Lower leg skin (tissue), 3 donors: ENCODE results near the gene SLITRK6.

Source experiments
- POLR2A ChIP-seq, 2 donors: fragments of 450-650 bp; IDR thresholded peaks; one replicate each; pipeline ENCODE4 v1.6.1; 2016 to 2017; ENCODE audit warnings: antibody characterized with exemption in 2 of 2, mild to moderate bottlenecking in 1 of 2, moderate library complexity in 1 of 2
- TF ChIP-seq, protein P1 (sequence below), 3 donors: fragments of 450-650 bp; IDR thresholded peaks; one replicate each; pipeline ENCODE4 v1.5.1; 2016; ENCODE audit warnings: antibody characterized with exemption in 3 of 3, mild to moderate bottlenecking in 3 of 3, moderate library complexity in 2 of 3

DNA sequence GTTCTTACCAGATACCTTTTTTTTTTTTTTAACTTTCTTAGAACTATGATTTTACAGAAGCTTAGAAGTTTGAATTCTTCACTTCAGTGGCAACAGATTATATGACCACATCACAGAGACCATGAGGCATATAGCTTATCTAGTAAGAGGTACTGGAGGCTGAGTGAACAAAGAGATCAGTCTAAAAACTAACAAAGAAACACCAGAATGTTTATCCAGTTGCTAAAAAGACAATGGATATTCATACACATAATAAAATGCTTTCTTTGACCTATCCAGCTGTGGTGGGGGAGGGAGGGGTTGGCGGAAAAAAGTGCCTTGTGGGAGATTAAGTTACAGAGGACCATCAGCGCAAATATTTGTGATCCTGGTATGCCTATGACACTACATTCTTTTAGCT lies 34.7 kb upstream of the SLITRK6 start:
- no peak for TF ChIP-seq POLR2A (IDR thresholded peaks at IDR 0.05)
- TF ChIP-seq, protein P1, sequence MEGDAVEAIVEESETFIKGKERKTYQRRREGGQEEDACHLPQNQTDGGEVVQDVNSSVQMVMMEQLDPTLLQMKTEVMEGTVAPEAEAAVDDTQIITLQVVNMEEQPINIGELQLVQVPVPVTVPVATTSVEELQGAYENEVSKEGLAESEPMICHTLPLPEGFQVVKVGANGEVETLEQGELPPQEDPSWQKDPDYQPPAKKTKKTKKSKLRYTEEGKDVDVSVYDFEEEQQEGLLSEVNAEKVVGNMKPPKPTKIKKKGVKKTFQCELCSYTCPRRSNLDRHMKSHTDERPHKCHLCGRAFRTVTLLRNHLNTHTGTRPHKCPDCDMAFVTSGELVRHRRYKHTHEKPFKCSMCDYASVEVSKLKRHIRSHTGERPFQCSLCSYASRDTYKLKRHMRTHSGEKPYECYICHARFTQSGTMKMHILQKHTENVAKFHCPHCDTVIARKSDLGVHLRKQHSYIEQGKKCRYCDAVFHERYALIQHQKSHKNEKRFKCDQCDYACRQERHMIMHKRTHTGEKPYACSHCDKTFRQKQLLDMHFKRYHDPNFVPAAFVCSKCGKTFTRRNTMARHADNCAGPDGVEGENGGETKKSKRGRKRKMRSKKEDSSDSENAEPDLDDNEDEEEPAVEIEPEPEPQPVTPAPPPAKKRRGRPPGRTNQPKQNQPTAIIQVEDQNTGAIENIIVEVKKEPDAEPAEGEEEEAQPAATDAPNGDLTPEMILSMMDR (IDR thresholded peaks at IDR 0.05): no peak
